NB4 (cell line): ENCODE results near the gene EXOC6.

ENCODE experiments used
- DNase-seq: peaks from one replicate; pipeline ENCODE4 v3.0.0; 2010; ENCODE audit warnings: low read depth
- H3K4me3 ChIP-seq: one replicate; pipeline ENCODE4 v1.5.1; 2011; ENCODE audit warnings: mild to moderate bottlenecking, low read depth, low read length, moderate library complexity
- CTCF ChIP-seq: IDR thresholded peaks from one replicate; pipeline ENCODE4 v1.5.1; 2012; ENCODE audit warnings: low read depth, low read length
- MAX ChIP-seq: IDR thresholded peaks from 2 replicates; pipeline ENCODE4 v1.6.1; 2011; ENCODE audit warnings: low read depth, low read length
- MYC ChIP-seq: IDR thresholded peaks from 2 replicates; pipeline ENCODE4 v1.6.1; 2011; ENCODE audit warnings: low read depth, low read length
- POLR2A ChIP-seq: IDR thresholded peaks from 2 replicates; pipeline ENCODE4 v1.6.1; 2011; ENCODE audit warnings: mild to moderate bottlenecking; ENCODE audit not compliant: insufficient read length; ENCODE audit errors: extremely low read depth

EXOC6 gene

GRCh38 chr10:92822060-92822634, 26.2 kb upstream of the EXOC6 start:
- DNase-seq: peak; percentile 79

DNA sequence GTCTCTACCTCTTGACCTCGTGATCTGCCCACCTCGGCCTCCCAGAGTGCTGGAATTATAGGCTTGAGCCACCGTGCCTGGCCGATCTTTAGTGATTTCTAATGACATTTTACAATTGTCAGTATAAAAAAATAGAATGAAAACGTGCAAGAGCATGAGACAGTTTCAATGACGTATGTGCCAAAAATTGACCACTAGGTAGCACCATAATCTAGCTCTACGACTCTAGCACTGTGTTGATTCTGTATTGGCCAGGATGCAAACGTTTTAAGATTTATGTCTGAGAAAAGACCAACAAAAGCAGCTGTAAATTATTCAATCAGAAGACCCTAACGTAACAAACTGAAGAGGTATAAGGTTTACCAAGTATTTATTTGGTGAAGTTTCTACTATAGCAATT, 25.4 kb upstream of the EXOC6 start:
- peak; percentile 64 for DNase-seq
- TF ChIP-seq MYC (no peak), CTCF (peak; percentile 27)

More at GRCh38 chr10:92822060-92822634, 26.2 kb upstream of the EXOC6 start:
- no peak overlapping the region for H3K4me3 ChIP-seq
- TF ChIP-seq MAX (no peak), POLR2A (no peak), CTCF (no peak), MYC (no peak)

GRCh38 chr10:92826061-92826460, 22.3 kb upstream of the EXOC6 start:
- TF ChIP-seq MYC (no peak), POLR2A (no peak), CTCF (no peak), MAX (no peak)
- H3K4me3 ChIP-seq: no peak overlapping the region
- DNase-seq: no peak

More for the DNA sequence above, 25.4 kb upstream of the EXOC6 start:
- H3K4me3 ChIP-seq: no peak overlapping the region

DNA sequence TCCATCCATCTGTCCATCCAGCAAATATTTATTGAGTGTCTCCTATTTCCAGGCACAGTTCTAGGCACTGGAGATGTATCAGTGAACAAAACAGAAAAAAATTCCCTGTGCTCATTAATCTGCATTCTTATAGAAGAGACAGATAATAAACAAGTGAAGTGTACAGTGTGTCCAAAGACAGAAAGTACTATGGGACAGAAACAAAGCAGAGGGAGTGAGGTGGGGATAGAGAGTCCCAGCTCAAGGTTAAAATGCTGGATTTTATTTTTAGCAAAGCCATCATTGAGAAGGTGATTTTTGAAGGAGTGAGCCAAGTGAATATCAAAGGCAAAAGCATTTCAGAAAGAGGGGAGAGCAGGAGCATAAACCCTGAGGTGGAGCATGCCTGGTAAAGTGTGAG, 21.8 kb upstream of the EXOC6 start:
- no peak overlapping the region for H3K4me3 ChIP-seq
- TF ChIP-seq CTCF (no peak), MAX (no peak), POLR2A (no peak), MYC (no peak)
- DNase-seq: no peak

DNA sequence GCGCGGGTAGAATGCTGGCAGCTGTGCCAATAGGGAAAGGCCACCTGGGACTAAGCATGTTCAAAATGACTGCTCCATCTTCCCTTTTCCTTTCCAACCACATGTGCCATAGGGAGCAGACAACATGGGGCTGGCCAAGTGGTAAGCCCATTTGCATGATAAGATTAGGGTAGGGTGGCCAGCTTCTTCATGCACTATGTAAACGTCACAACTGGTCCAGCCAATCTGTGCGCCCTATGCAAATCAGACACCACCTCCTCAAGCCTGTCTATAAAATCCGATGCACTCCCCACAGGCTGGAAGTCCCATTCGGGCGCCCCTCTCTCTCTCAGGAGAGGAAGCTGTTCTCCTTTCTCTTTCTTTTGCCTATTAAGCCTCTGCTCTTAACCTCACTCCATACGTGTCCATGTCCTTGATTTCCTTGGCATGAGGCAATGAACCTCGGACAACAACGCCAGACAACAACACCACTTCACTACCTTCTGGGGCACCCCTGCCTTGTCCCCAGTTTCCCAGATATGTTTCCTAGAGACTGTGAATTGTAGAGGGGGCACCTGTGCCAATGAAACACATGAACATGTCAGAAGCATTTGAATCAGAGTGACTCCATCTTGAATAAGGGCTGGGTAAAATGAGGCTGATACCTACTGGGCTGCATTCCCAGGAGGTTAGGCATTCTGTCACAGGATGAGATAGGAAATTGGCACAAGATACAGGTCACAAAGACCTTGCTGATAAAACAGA, 19.1 kb upstream of the EXOC6 start:
- TF ChIP-seq POLR2A: peak; percentile 62
- 0 out of 2 replicates have a peak, but pooled peaks have one; percentile 39 for TF ChIP-seq MYC
- no peak for TF ChIP-seq CTCF
- peak; percentile 74 for TF ChIP-seq MAX
- DNase-seq: peak; percentile 81
- no peak overlapping the region for H3K4me3 ChIP-seq
